Omental fat pad (tissue), 4 donors: ENCODE data around the gene CCDC182. TPM values are rescaled to one million over a fixed set of nuclear protein-coding genes. Genes with fewer than 3 reads are reported as not detected.

Experiments used
- ATAC-seq: fragments of 150-250 bp; one replicate; pipeline ENCODE4 v1.9.1; 2016; ENCODE audit warnings: mild to moderate bottlenecking, moderate library complexity; ENCODE audit not compliant: low FRiP score
- DNase-seq: peaks from one replicate; pipeline ENCODE4 v3.0.0-alpha.2; 2019; ENCODE audit warnings: low spot score
- total RNA-seq, 4 donors: library from RNA; depleted of rRNA; stranded (reverse); fragments of >200 nt; gene quantifications; one replicate each; pipeline ENCODE4 v1.1.0, GENCODE V29; 2016
- TF ChIP-seq, protein P1 (sequence below), 3 donors: fragments of 450-650 bp; IDR thresholded peaks; one replicate each; pipeline ENCODE4 v1.5.1; 2016 to 2017; ENCODE audit warnings: antibody characterized with exemption in 3 of 3, mild to moderate bottlenecking in 3 of 3, moderate library complexity in 2 of 3

Gene CCDC182
- not detected for total RNA-seq

DNA sequence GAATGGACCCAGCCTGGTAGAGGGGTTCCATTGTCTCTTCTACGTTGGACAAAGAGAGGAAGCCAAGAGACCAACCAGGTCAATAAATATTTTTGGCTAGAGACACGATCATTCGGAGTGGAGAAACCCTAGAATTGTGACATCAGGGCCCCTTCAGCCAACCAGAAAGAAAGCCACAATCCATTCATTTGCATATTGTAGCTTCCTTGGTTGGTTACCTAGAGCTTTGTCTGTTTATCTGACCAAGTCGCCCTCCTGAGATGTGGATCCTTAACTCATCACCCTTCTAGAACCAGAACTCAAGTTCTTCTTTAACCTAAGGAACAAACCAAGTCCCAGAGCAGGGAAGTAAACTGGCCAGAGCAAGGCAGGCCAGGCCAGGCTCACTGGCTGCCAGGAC is at the start of gene CCDC182:
Gene CCDC182, minus strand, starts transcription at position 58 of the 400 bp plus-strand sequence. Its CDS starts 27 bp downstream, at position 31.
- TF ChIP-seq, protein P1, sequence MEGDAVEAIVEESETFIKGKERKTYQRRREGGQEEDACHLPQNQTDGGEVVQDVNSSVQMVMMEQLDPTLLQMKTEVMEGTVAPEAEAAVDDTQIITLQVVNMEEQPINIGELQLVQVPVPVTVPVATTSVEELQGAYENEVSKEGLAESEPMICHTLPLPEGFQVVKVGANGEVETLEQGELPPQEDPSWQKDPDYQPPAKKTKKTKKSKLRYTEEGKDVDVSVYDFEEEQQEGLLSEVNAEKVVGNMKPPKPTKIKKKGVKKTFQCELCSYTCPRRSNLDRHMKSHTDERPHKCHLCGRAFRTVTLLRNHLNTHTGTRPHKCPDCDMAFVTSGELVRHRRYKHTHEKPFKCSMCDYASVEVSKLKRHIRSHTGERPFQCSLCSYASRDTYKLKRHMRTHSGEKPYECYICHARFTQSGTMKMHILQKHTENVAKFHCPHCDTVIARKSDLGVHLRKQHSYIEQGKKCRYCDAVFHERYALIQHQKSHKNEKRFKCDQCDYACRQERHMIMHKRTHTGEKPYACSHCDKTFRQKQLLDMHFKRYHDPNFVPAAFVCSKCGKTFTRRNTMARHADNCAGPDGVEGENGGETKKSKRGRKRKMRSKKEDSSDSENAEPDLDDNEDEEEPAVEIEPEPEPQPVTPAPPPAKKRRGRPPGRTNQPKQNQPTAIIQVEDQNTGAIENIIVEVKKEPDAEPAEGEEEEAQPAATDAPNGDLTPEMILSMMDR (IDR thresholded peaks at IDR 0.05) = no peak
- ATAC-seq (no peak), DNase-seq (no peak)

DNA sequence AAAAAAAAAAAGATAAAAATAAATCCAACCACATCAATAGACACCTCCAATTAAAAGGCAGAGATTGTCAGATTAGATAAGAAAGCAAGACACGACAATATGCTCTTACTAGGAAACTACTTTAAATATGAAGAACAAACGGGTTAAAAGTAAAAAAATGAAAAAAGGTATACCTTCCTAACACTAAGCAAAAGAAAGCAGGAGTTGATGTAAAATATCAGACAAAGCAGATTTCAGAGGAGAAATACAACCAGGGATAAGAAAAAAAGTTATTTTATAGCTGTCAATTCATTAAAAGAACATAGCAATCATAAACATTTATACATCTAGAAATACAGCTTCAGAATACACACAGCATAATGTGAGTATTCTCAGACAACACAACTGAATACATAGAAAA is 49.7 kb upstream of the CCDC182 start:
- no peak for DNase-seq
- ATAC-seq = no peak
- TF ChIP-seq, protein P1 (IDR thresholded peaks at IDR 0.05) = no peak

DNA sequence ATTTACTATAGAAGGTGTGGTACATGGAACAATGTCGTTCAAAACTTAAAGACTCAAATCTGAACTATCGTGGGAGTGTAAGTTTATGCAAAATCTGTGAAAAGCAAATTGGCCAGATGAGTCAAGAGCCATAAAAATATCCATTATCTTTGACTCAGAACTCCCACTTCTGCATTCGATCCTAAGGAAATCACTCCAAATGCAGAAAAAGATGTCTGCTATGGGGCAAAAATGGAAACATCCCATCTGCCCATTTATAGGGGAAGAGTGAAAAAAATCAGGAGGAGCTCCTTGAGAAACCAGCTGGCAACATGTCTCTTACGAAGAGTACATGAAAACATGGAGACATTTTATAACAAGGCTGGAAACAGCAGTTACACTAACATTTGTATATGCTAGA is 43.6 kb upstream of the CCDC182 start:
- ATAC-seq (no peak), DNase-seq (no peak)
- TF ChIP-seq, protein P1 (IDR thresholded peaks at IDR 0.05) = no peak

DNA sequence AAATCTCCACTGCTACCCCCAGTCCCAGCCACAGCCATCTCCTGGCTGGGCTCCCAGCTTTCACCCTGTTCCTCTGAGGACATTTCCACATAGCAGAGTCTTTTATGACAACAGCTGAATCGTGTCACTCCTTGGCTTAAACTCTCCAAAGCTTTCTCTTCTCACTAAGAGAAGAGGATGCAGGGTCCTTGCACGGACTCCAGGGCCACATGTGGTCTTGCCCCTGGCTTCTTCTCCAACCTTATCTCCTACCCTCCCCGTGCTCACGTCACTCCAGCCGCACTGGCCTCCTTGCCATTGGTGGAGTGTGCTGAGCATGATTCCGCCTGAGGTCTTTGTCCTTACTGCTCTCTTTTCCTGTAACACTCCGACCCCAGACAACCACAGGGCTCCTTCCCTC is 39.9 kb upstream of the CCDC182 start:
- TF ChIP-seq, protein P1 (IDR thresholded peaks at IDR 0.05) = no peak
- ATAC-seq (no peak), DNase-seq (no peak)

DNA sequence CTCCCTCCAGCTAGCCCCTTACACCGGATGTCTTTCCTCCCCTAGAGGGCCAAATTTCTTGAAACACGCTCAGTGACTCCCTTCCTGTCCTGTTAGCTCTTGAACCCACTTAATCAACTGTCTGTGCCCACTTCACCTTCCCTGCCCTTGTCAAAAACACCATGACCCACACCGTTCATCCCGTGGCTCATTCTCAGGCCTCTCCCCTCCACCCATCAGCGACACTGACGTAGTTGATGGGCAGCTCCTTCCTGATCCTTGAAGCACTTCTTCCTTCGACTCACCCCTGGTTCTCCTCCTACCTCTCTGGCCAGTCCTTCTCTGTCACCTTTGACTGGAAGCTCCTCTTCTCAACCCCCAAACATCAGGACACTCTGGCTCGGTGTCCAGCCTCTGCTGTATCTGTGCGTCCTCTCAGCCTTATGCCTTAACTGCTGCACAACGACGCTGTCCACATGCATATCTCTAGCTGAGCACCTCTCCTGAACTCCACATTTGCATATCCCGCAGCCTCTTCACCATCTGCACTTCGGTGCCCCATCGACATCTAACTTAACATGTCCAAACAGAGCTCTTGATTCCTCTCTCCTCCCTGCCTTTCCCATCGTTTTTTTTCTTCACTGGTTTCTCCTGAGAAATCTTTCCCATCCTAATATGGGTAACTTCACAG is 39.3 kb upstream of the CCDC182 start:
- TF ChIP-seq, protein P1 (IDR thresholded peaks at IDR 0.05) = no peak
- ATAC-seq = no peak
- DNase-seq = no peak

DNA sequence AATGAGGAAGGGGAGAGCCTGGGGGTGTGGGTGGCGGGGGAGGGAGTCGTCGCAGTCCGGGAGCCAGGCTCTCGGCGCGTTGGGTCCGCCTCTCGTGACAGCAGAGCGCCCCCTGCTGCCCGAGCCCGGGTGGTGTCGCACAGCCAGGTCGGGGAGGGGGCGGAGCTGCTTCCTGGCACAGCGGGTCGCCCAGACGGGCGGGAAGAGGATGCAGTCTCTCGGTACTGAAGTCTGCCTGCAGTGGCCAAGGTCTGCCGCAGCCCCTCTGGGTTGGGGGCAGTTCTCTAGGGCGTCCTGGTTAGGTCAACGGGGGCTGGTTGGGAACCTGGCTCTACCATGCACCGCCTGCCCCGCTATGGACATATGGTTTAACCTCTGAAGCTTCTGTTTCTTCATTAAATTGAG is 38.2 kb upstream of the CCDC182 start:
- TF ChIP-seq, protein P1 (IDR thresholded peaks at IDR 0.05) = no peak
- ATAC-seq (no peak), DNase-seq (peak; percentile 56)

DNA sequence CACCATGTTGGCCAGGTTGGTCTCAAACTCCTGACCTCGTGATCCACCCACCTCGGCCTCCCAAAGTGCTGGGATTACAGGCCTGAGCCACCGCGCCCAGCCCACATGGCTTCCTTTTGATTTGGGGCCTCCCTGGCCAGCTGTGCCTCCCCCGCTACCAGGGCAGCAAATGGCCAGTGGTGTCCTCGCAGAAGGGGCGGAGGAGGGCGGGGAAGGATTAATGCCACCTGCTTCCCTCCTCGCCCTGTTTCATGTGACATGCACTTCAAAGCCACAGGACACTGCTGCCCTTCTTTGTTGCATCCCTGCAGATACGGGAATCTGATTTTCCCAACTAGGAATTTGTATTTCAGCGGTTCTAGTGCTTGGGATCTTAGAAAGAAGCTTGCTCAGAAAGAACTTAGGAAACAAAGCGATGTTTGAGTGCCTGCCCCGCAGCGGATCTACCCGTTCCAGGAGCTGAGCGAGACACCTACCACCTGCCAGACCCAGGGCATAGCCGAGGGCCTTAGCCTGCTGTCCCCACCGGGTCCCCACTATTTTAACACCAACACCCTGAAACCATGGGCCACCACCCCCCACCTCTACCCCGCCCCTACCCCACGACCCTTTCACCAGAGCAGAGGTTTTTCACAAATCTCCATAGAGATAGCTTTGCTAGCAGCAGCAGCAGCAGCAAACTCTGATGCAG is 37.7 kb upstream of the CCDC182 start:
- no peak for ATAC-seq
- TF ChIP-seq, protein P1 (IDR thresholded peaks at IDR 0.05) = no peak

More for the DNA sequence above, 37.7 kb upstream of the CCDC182 start:
- DNase-seq = no peak
